PC-3 (cell line): ENCODE measurements around the gene NDUFAF4.

Experiments
- CTCF ChIP-seq: fragments of 300-600 bp; sonication (generic); conservative IDR thresholded peaks from 2 replicates; pipeline ENCODE4 v1.5.1; 2017; ENCODE audit warnings: antibody characterized with exemption, low read depth, mild to moderate bottlenecking, low read length
- EZH2 ChIP-seq: fragments of 300-600 bp; sonication (generic); IDR thresholded peaks from one replicate; pipeline ENCODE4 v1.6.1; 2017; ENCODE audit warnings: antibody characterized with exemption, mild to moderate bottlenecking, low read length; ENCODE audit not compliant: unreplicated experiment

DNA sequence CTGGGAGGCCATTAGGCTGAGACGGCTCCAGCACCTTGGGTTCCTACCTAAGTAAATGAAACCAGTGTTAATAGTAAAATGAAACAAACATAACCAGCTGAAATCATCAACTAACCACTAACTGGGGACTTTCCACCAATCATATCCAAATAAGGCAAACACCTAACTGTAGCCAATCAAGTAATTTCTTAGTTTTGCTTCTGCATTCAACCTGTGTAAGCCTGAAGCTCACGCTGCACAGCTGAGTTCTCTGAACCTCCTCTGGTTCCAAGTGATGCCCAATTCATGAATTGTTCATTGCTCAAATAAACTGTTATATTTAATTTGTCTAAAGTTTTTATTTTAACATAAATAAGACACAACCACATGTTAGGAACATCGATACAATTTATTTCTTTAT is 49.4 kb upstream of the NDUFAF4 start:
- TF ChIP-seq CTCF = no peak
- TF ChIP-seq EZH2 = no peak
